Effector memory CD4-positive, alpha-beta T cell (primary cell): Measurements from ENCODE around the gene KCNA2.
A peak's percentile ranks its signal among the peaks of the same experiment; 100 is the strongest.

Source experiments
- DNase-seq, 3 donors: peaks; one replicate each; pipeline ENCODE4 v3.0.0-alpha.2; 2020
- H3K27ac ChIP-seq: 2 replicates; pipeline ENCODE4 v1.7.0; 2013; ENCODE audit warnings: mild to moderate bottlenecking, low read length, moderate library complexity; ENCODE audit not compliant: insufficient read depth, poor library complexity, severe bottlenecking
- H3K27me3 ChIP-seq: replicated peaks from 2 replicates; pipeline ENCODE4 v1.7.0; 2013; ENCODE audit warnings: mild to moderate bottlenecking, low read length; ENCODE audit not compliant: insufficient read depth, control insufficient read depth, poor library complexity, severe bottlenecking
- H3K36me3 ChIP-seq: 2 replicates; pipeline ENCODE4 v1.7.0; 2013; ENCODE audit warnings: mild to moderate bottlenecking, low read length, moderate library complexity; ENCODE audit not compliant: control insufficient read depth, insufficient read depth
- H3K4me1 ChIP-seq: 2 replicates; pipeline ENCODE4 v1.7.0; 2013; ENCODE audit warnings: low read length, mild to moderate bottlenecking; ENCODE audit not compliant: control insufficient read depth, insufficient read depth, poor library complexity, severe bottlenecking
- H3K4me3 ChIP-seq: 2 replicates; pipeline ENCODE4 v1.7.0; 2013; ENCODE audit warnings: low read length, low read depth, mild to moderate bottlenecking; ENCODE audit not compliant: insufficient read depth, poor library complexity, severe bottlenecking
- H3K9me3 ChIP-seq: 2 replicates; pipeline ENCODE4 v1.7.0; 2013; ENCODE audit warnings: mild to moderate bottlenecking, low read length, moderate library complexity; ENCODE audit not compliant: control insufficient read depth

KCNA2 gene

GRCh38 chr1:110615548-110616130, 9.5 kb upstream of the KCNA2 start:
- no peak for DNase-seq
- peaks cover 19% of the 10 kb centered on the region for H3K4me1 ChIP-seq
- H3K36me3 ChIP-seq = no peaks in the 10 kb centered on the region
- no peak overlapping the region for H3K27ac ChIP-seq
- no peak overlapping the region for H3K4me3 ChIP-seq
- no peaks in the 10 kb centered on the region for H3K9me3 ChIP-seq
- H3K27me3 ChIP-seq = no peaks in the 10 kb centered on the region

GRCh38 chr1:110612060-110612745, 6.0 kb upstream of the KCNA2 start:
- no peak for DNase-seq
- no peak overlapping the region for H3K4me3 ChIP-seq

GRCh38 chr1:110610696-110611286, 4.6 kb upstream of the KCNA2 start:
- Histone ChIP-seq H3K36me3 (no peaks in the 10 kb centered on the region), H3K4me1 (peaks cover 19% of the 10 kb centered on the region), H3K4me3 (no peak overlapping the region), H3K9me3 (no peaks in the 10 kb centered on the region), H3K27me3 (peaks cover 24% of the 10 kb centered on the region), H3K27ac (no peak overlapping the region)
- DNase-seq = no peak

More at GRCh38 chr1:110612060-110612745, 6.0 kb upstream of the KCNA2 start:
- peaks cover 11% of the 10 kb centered on the region for H3K4me1 ChIP-seq
- no peaks in the 10 kb centered on the region for H3K36me3 ChIP-seq
- no peak overlapping the region for H3K27ac ChIP-seq
- peaks cover 12% of the 10 kb centered on the region for H3K27me3 ChIP-seq
- no peaks in the 10 kb centered on the region for H3K9me3 ChIP-seq

- no peak for DNase-seq
- Histone ChIP-seq H3K36me3 (no peaks in the 10 kb centered on the region), H3K4me1 (peaks cover 15% of the 10 kb centered on the region), H3K9me3 (no peaks in the 10 kb centered on the region), H3K27me3 (peaks cover 31% of the 10 kb centered on the region), H3K4me3 (no peak overlapping the region), H3K27ac (no peak overlapping the region)
These were observed 3.9 kb upstream of the KCNA2 start for GRCh38 chr1:110610084-110610483.

- Histone ChIP-seq H3K9me3 (no peaks in the 10 kb centered on the region), H3K4me1 (peaks cover 15% of the 10 kb centered on the region), H3K27ac (no peak overlapping the region), H3K4me3 (no peak overlapping the region), H3K27me3 (peaks cover 35% of the 10 kb centered on the region), H3K36me3 (no peaks in the 10 kb centered on the region)
- no peak for DNase-seq
These were observed 2.1 kb upstream of the KCNA2 start for GRCh38 chr1:110608247-110608646.

DNA sequence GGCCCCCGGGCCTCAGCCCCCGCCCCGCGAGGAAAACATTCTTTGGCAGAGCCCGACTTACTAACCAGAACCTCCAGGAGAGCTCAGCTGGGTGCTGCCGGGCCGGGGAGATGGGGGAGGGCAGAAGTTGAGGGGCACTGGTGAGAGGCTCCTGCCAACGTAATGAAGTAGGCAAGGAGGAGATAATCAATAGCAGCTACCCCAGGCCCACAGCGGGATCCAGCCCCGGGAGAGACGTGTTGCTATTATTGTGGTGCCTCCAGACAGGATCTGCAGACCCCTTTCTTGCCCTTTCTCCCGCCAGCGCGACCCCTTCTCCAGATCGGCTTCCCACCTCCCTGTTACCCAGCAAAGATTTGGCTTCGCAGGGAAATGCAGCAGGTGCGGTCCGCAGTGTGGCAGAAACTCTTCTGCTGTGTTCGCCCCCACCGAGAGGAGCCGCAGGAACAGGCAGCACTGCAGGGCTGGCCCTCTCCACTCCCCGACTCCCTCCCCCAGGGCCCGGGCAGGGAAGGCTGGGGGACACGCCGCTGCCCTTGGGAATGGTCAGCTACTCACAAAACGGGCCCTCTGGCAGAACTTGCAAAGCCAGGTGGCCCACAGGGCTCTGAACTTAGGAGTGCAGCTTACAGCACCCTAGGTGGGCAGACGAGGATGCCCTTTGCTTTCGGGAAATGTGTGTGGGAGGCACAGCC, 1.5 kb upstream of the KCNA2 start:
- Histone ChIP-seq H3K27me3 (peaks cover 37% of the 10 kb centered on the region), H3K4me1 (peaks cover 15% of the 10 kb centered on the region), H3K36me3 (no peaks in the 10 kb centered on the region), H3K27ac (no peak overlapping the region), H3K9me3 (no peaks in the 10 kb centered on the region), H3K4me3 (peak overlapping the region; percentile 37)
- DNase-seq = no peak

GRCh38 chr1:110606657-110607535, 738 bp upstream of the KCNA2 start:
- Histone ChIP-seq H3K4me3 (peak overlapping the region; percentile 79), H3K36me3 (no peaks in the 10 kb centered on the region), H3K27ac (no peak overlapping the region), H3K9me3 (no peaks in the 10 kb centered on the region), H3K4me1 (peaks cover 15% of the 10 kb centered on the region), H3K27me3 (peaks cover 37% of the 10 kb centered on the region)
- DNase-seq = no peak

DNA sequence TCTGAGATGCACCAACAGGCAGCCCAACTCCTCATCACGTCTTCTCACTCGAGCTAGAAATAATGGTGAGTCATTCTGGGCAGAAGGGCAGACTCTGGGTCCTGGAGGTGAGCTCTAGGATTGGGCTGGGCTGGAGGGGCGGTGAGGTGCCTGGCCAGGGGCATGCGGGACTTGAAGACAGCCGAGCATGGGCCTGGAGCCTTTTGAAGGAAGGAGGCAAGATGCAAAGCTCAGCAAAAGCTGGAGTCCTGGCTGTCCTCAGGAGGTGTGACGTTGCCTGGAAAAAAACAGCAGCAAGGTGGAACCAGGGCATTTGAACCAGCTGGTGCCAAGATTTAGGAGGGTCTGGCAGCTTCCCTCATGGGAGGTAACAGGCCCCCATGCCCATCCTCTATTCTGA, 712 bp downstream of the KCNA2 start:
- Histone ChIP-seq H3K4me1 (peaks cover 15% of the 10 kb centered on the region), H3K9me3 (no peaks in the 10 kb centered on the region), H3K4me3 (no peak overlapping the region), H3K36me3 (no peaks in the 10 kb centered on the region), H3K27ac (no peak overlapping the region), H3K27me3 (peaks cover 37% of the 10 kb centered on the region)
- no peak for DNase-seq

- peaks cover 37% of the 10 kb centered on the region for H3K27me3 ChIP-seq
- peaks cover 15% of the 10 kb centered on the region for H3K4me1 ChIP-seq
- DNase-seq = no peak
- H3K4me3 ChIP-seq = no peak overlapping the region
- H3K9me3 ChIP-seq = no peaks in the 10 kb centered on the region
- H3K36me3 ChIP-seq = no peaks in the 10 kb centered on the region
- no peak overlapping the region for H3K27ac ChIP-seq
These were observed 1.5 kb downstream of the KCNA2 start for GRCh38 chr1:110604586-110605148.
